ENCODE data around the gene VTA1.
"Not testable (repeated sequence)": the region's sequence is repeated elsewhere in the genome, so short reads cannot be mapped to it uniquely, and the experiment has no call there.

VTA1 gene

DNA sequence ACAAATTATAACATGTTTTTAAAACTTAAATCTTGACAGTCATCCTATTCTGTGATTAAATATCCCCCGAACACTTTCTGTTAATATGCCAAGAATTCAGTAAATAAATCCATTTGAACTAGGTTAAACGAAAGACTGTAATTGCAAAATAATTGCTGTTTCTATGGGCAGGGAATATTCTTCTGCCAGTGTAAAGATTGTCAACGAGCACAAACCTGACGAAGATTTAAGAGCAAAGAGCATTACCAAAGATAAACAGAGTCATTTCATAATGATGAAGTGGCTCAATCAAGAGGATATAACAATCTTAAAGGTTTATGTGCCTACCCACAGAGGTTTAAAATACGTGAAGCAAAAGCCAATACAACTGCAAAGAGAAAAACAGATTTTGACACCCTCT lies 78.5 kb downstream of the VTA1 start:
- no peak for DNase-seq (ENCODE audit: low read depth, low spot score)

DNA sequence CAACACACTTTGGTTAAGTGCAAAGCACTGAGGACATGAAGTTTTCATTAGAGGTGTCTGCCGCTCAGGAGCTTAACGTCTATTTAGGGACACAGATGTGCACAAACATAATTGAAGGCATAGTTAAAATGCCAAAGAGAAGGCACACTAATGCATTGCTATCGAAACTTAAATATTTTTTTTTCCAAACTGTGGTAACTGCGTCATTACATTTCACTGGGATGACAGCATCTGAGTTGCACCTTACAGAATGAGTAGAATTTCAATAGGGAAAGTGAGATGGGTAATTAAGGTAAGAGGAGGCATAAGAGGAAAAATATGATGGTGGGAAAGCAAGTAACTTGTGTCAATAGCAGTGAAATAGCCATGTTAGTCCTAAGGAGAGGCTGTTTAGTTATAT lies 79.7 kb downstream of the VTA1 start:
- DNase-seq (ENCODE audit: low read depth, low spot score), result no peak

GRCh38 chr6:142229518-142230270 lies 82.6 kb downstream of the VTA1 start:
- DNase-seq (ENCODE audit: low read depth, low spot score), result not testable (repeated sequence)

DNA sequence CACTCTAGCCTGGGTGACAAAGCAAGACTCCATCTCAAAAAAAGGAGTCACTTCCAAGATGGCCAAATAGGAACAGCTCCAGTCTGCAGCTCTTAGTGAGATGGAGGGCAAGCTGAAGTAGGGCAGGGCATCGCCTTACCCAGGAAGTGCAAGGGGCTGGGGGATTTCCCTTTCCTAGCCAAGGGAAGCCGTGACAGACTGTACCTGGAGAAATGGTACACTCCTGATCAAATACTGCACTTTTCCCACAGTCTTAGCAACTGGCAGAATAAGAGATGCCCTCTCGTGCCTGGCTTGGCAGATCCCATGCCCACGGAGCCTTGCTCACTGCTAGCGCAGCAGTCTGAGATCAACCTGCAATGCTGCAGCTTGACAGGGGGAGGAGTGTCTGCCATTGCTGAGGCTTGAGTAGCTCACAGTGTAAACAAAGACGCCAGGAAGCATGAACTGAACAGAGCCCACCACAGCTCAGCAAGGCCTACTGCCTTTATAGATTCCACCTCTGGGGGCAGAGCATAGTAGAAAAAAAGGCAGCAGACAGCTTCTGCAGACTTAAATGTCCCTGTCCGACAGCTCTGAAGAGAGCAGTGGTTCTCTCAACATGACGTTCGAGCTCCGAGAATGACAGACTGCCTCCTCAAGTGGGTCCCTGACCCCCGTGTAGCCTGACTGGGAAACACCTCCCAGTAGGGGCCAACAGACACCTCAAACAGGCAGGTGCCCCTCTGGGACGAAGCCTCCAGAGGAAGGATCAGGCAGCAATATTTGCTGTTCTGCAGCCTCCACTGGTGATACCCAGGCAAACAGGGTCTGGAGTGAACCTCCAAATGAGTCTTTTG lies 85.4 kb downstream of the VTA1 start:
- not testable (repeated sequence) for DNase-seq (ENCODE audit: low read depth, low spot score)

- no peak for DNase-seq (ENCODE audit: low read depth, low spot score)
These were observed 87.1 kb downstream of the VTA1 start for GRCh38 chr6:142233945-142234682.

DNA sequence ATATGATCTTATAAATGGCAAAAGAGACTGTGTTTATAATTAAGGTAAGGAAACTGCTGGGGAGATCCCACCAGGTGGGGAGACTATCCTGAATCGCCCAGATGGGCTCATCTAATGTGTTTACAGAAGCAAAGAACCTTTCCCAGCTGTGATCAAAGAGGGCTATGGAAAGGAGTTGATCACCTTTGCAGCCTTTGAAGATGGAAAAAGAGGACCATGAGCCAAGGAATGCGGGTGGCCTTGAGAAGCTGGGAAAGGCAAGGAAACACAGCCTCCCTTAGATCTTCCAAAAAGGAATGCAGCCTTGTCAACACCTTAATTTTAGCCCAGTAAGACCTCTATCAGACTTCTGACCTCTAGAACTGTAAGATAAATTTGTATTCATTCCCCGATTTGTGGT lies 88.2 kb downstream of the VTA1 start:
- DNase-seq (ENCODE audit: low read depth, low spot score), result no peak

DNA sequence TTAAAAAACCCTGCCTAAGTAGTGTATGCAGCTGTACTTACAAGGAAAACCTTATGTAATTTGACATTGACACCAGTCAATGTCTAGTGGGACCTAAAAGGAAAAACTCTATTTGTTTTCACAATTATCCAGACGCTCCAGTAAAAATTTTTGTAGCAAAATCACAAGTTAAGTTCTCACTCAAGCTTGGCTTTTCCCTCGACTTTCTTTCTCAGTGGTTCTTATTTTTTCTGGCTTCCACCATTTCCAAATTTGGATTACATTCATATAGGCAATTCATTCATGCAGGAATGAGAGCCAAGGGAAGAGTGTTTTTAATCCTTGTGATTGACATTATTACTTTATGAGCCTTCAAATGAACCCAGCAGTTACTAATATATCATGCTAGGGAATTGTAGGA lies 88.7 kb downstream of the VTA1 start:
- no peak for DNase-seq (ENCODE audit: low read depth, low spot score)

DNA sequence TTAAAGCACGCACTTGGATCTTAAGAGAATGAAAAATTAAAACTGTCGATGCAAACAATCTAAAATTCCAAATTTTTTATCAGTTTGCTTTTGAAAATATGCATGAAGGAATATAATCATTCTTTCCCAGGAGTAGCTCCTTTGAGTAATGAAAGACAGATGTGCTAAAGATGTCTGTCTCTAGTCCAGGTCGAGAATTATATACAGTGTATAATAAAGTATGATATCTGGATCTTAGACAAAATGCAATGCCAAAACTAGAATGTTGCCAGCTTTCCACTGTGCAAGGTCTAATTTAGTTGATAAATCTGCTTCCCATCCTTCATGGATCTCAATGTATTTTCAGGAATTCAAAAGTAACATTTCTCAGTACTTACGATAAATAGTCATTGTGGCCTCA lies 89.6 kb downstream of the VTA1 start:
- no peak for DNase-seq (ENCODE audit: low read depth, low spot score)

GRCh38 chr6:142238881-142239280 lies 91.8 kb downstream of the VTA1 start:
- DNase-seq (ENCODE audit: low read depth, low spot score), result no peak

GRCh38 chr6:142240179-142240578 lies 93.1 kb downstream of the VTA1 start:
- no peak for DNase-seq (ENCODE audit: low read depth, low spot score)

DNA sequence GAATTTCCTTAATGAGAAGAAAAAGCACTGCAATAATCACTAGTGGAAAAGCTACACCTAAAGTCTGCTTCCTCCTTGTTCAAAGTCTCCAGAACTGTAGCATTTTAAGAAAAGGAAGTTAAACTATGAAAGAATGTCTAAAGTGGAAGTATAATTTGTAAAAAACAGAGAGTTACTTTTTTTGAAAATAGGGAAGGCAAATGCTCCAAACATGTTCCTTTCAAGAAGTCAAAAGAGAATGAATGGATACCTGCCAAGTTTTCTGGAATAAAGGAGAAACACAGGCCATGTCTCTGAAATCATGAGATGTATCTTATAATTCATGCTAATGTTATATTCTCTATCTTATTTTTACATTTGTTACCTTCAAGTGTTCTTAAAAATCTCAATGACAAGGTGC lies 94.0 kb downstream of the VTA1 start:
- DNase-seq (ENCODE audit: low read depth, low spot score), result no peak

GRCh38 chr6:142242269-142242668 lies 95.2 kb downstream of the VTA1 start:
- no peak for DNase-seq (ENCODE audit: low read depth, low spot score)

DNA sequence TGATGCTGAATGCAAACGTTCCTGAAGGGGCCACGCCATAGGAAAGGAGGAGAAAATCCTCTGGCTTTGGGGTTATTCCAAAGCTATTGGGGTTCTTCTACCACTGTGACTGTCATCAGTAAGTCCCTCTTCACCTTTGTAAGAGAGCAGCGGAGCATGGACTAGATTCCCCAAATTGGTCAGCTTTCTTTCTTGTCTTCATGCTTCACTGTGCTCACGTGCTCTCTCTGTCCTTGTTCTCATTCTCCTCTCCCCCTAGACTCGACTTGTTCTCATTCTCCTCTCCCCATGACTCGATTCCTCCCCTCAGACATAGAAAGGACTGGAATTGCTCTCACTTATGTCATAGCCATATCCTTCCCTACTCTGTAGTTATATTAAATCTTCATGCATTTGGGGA lies 99.9 kb downstream of the VTA1 start:
- DNase-seq (ENCODE audit: low read depth, low spot score), result no peak

- DNase-seq (ENCODE audit: low read depth, low spot score), result no peak
These were observed 102.2 kb downstream of the VTA1 start for GRCh38 chr6:142249266-142249665.

- no peak for DNase-seq (ENCODE audit: low read depth, low spot score)
These were observed 104.9 kb downstream of the VTA1 start for GRCh38 chr6:142251930-142252445.

- DNase-seq (ENCODE audit: low read depth, low spot score), result no peak
These were observed 107.5 kb downstream of the VTA1 start for GRCh38 chr6:142254513-142254912.

- DNase-seq (ENCODE audit: low read depth, low spot score), result no peak
These were observed 108.7 kb downstream of the VTA1 start for GRCh38 chr6:142255785-142256184.

- DNase-seq (ENCODE audit: low read depth, low spot score), result no peak
These were observed 111.2 kb downstream of the VTA1 start for GRCh38 chr6:142258305-142258704.

- DNase-seq (ENCODE audit: low read depth, low spot score), result no peak
These were observed 111.7 kb downstream of the VTA1 start for GRCh38 chr6:142258757-142259156.

DNA sequence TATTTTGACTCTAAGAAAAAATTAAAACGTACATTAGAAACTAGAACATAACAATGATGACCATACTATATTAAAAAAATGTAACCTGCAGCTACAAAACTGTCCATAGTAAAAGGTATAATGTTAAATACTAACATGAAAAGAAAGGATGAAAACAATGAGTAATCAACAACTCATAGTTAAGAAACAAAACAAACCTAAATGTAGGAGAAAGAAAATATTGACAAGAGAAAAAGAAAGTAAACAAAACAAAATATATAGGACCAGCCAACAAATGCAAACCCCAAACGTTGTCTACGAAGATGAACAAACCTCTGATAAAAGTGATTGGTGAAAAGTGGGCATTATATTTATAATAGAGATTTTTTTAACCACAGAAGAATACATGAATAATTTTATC lies 113.7 kb downstream of the VTA1 start:
- no peak for DNase-seq (ENCODE audit: low read depth, low spot score)

DNA sequence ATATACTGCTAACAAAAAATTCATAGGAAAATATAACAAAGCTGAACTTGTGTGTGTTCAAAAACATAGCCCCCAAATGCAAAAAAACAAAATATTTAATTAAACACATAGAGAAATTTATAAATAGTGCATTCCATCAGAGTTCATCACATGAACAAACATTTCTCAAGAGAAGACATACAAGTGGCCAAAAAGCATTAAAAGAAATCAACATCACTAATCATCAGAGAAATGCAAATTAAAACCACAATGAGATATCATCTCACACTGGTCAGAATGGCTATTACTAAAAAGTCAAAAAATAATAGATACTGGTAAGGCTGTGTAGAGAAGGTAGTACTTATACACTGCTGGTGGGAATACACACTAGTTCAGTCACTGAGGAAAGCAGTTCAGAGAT lies 115.2 kb downstream of the VTA1 start:
- no peak for DNase-seq (ENCODE audit: low read depth, low spot score)

DNA sequence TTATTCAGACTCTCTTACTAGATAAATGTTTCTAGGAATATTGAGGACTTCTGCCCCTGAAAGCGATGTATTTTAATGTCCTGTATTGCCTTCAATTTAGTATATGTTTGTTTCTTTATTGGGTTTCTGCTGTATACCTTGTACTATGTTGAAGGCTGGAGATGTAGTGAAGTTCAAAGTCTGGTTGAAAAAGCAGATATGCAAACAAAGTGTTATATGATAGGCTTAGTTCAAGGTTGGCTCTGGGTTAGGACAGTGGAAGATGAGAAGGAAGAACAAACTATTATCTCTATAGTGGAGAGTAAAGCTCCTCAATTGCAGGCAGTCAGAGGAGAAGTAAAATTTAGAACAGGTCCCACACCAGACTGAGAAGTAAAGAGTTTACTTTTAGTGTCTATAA lies 118.4 kb downstream of the VTA1 start:
- DNase-seq (ENCODE audit: low read depth, low spot score), result no peak

All from activated CD4-positive, CD25-positive, alpha-beta regulatory T cell treated with anti-CD3 and anti-CD28 coated beads, Interleukin-2, amount 50 U/mL, for 16 hours (primary cell).